SK-N-MC (cell line): ENCODE measurements around the gene C1orf74.

ENCODE experiments used
- DNase-seq: peaks from one replicate; pipeline ENCODE4 v3.0.0-alpha.2; 2011; ENCODE audit warnings: low read depth, low spot score
- H3K27ac ChIP-seq: fragments of 200-600 bp; sonication (generic); 2 replicates; pipeline ENCODE4 v1.5.1; 2016; ENCODE audit warnings: mixed run types
- H3K36me3 ChIP-seq: fragments of 200-600 bp; sonication (generic); 2 replicates; pipeline ENCODE4 v1.6.1; 2017; ENCODE audit warnings: antibody characterized with exemption, low read length, mixed read lengths; ENCODE audit not compliant: insufficient read depth
- H3K4me3 ChIP-seq: fragments of 200-600 bp; sonication (generic); 2 replicates; pipeline ENCODE4 v1.5.1; 2016
- H3K9ac ChIP-seq: fragments of 200-600 bp; sonication (generic); 2 replicates; pipeline ENCODE4 v1.8.0; 2017; ENCODE audit warnings: mixed run types, mixed read lengths; ENCODE audit not compliant: insufficient read length
- H3K9me3 ChIP-seq: fragments of 200-600 bp; sonication (generic); 2 replicates; pipeline ENCODE4 v1.6.1; 2017; ENCODE audit warnings: low read depth, mild to moderate bottlenecking, antibody characterized with exemption, low read length, moderate library complexity, mixed read lengths
- EZH2 ChIP-seq: fragments of 200-600 bp; sonication (generic); IDR thresholded peaks from one replicate; pipeline ENCODE4 v1.6.1; 2017; ENCODE audit warnings: antibody characterized with exemption
- FOXP2 ChIP-seq: optimal IDR thresholded peaks from 2 replicates; pipeline ENCODE3; 2011; ENCODE audit warnings: mild to moderate bottlenecking, moderate library complexity; ENCODE audit not compliant: insufficient read depth; ENCODE audit errors: extremely low read length, control extremely low read depth
- POLR2AphosphoS5 ChIP-seq: IDR thresholded peaks from 2 replicates; pipeline ENCODE4 v1.6.1; 2012; ENCODE audit warnings: mild to moderate bottlenecking, low read depth, low read length, borderline replicate concordance

The C1orf74 gene

GRCh38 chr1:209769971-209770370, 14.4 kb downstream of the C1orf74 start:
- no peak for DNase-seq
- peak overlapping the region; percentile 24 for H3K9ac ChIP-seq
- TF ChIP-seq EZH2 (no peak), POLR2AphosphoS5 (no peak)
- peak overlapping the region; percentile 96 for H3K27ac ChIP-seq
- no peaks in the 10 kb centered on the region for H3K9me3 ChIP-seq
- peak overlapping the region; percentile 66 for H3K4me3 ChIP-seq
- no peaks in the 10 kb centered on the region for H3K36me3 ChIP-seq

GRCh38 chr1:209769171-209769904, 15.0 kb downstream of the C1orf74 start:
- H3K36me3 ChIP-seq, result no peaks in the 10 kb centered on the region
- no peaks in the 10 kb centered on the region for H3K9me3 ChIP-seq
- TF ChIP-seq FOXP2 (no peak), POLR2AphosphoS5 (no peak), EZH2 (no peak)
- DNase-seq, result peak; percentile 70
- peak overlapping the region; percentile 66 for H3K4me3 ChIP-seq
- H3K27ac ChIP-seq, result peak overlapping the region; percentile 96
- peak overlapping the region; percentile 24 for H3K9ac ChIP-seq

GRCh38 chr1:209768354-209768774, 16.0 kb downstream of the C1orf74 start:
- peak overlapping the region; percentile 96 for H3K27ac ChIP-seq
- H3K4me3 ChIP-seq, result peak overlapping the region; percentile 66
- no peaks in the 10 kb centered on the region for H3K9me3 ChIP-seq
- DNase-seq, result no peak
- no peak for TF ChIP-seq FOXP2
- TF ChIP-seq POLR2AphosphoS5, result no peak
- TF ChIP-seq EZH2, result no peak
- peak overlapping the region; percentile 24 for H3K9ac ChIP-seq
- H3K36me3 ChIP-seq, result no peaks in the 10 kb centered on the region

GRCh38 chr1:209767706-209768105, 16.7 kb downstream of the C1orf74 start:
- no peak overlapping the region for H3K4me3 ChIP-seq
- DNase-seq, result no peak
- H3K9me3 ChIP-seq, result no peaks in the 10 kb centered on the region
- TF ChIP-seq EZH2 (no peak), FOXP2 (no peak), POLR2AphosphoS5 (no peak)
- H3K9ac ChIP-seq, result no peak overlapping the region
- peak overlapping the region; percentile 96 for H3K27ac ChIP-seq
- no peaks in the 10 kb centered on the region for H3K36me3 ChIP-seq

GRCh38 chr1:209767096-209767495, 17.3 kb downstream of the C1orf74 start:
- no peak overlapping the region for H3K9ac ChIP-seq
- no peak overlapping the region for H3K27ac ChIP-seq
- H3K4me3 ChIP-seq, result no peak overlapping the region
- DNase-seq, result no peak
- H3K36me3 ChIP-seq, result no peaks in the 10 kb centered on the region
- H3K9me3 ChIP-seq, result no peaks in the 10 kb centered on the region
- TF ChIP-seq EZH2 (no peak), FOXP2 (no peak), POLR2AphosphoS5 (no peak)

GRCh38 chr1:209766051-209766450, 18.3 kb downstream of the C1orf74 start:
- no peak overlapping the region for H3K4me3 ChIP-seq
- TF ChIP-seq FOXP2 (no peak), POLR2AphosphoS5 (no peak), EZH2 (no peak)
- H3K36me3 ChIP-seq, result no peaks in the 10 kb centered on the region
- H3K9me3 ChIP-seq, result no peaks in the 10 kb centered on the region
- no peak for DNase-seq
- H3K27ac ChIP-seq, result no peak overlapping the region
- H3K9ac ChIP-seq, result no peak overlapping the region

GRCh38 chr1:209761011-209761635, 23.2 kb downstream of the C1orf74 start:
- no peak for DNase-seq
- Histone ChIP-seq H3K27ac (no peak overlapping the region), H3K9ac (no peak overlapping the region), H3K4me3 (no peak overlapping the region), H3K9me3 (no peaks in the 10 kb centered on the region), H3K36me3 (no peaks in the 10 kb centered on the region)
- TF ChIP-seq FOXP2, result no peak
- no peak for TF ChIP-seq EZH2
- no peak for TF ChIP-seq POLR2AphosphoS5

GRCh38 chr1:209759829-209760359, 24.5 kb downstream of the C1orf74 start:
- Histone ChIP-seq H3K4me3 (no peak overlapping the region), H3K9ac (no peak overlapping the region), H3K9me3 (no peaks in the 10 kb centered on the region), H3K36me3 (no peaks in the 10 kb centered on the region), H3K27ac (no peak overlapping the region)
- DNase-seq, result no peak
- TF ChIP-seq FOXP2, result no peak
- TF ChIP-seq EZH2, result no peak
- no peak for TF ChIP-seq POLR2AphosphoS5

- Histone ChIP-seq H3K27ac (no peak overlapping the region), H3K4me3 (no peak overlapping the region), H3K36me3 (no peaks in the 10 kb centered on the region), H3K9me3 (no peaks in the 10 kb centered on the region), H3K9ac (no peak overlapping the region)
- TF ChIP-seq FOXP2 (no peak), POLR2AphosphoS5 (no peak), EZH2 (no peak)
- DNase-seq, result no peak
Measured at GRCh38 chr1:209758400-209758799, 26.0 kb downstream of the C1orf74 start.
